ENCODE measurements around the gene SH2B2.

Gene SH2B2

DNA sequence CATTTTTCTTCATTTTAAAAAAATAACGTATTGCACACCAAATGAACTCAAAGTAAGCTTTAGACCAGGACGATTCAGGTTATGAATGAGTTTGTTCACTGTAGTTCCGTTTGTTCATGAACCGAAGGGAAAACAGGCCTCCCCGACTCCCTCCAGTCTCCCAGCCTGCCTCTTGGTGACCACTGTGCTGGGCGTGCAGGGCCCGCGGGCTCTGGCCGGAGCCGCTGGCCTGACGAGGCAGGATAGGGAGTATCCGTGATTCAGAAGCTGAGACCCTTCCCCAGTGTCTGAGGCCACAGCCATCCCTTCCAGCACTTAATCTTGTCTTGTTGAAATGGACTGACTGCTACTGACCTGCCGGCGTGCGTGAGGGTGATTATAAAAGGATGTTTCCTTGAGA, 30.8 kb upstream of the SH2B2 start:
- H3K9ac ChIP-seq (ENCODE audit: insufficient read length, low read depth): no peak overlapping the region
- H3K27me3 ChIP-seq (ENCODE audit: insufficient read depth, insufficient read length): no peaks in the 10 kb centered on the region
- H3K36me3 ChIP-seq (ENCODE audit: insufficient read depth, insufficient read length, low read length): no peaks in the 10 kb centered on the region
- H3K4me3 ChIP-seq (ENCODE audit: insufficient read length, low read depth): no peak overlapping the region
- H3K9me3 ChIP-seq (ENCODE audit: insufficient read depth, low read length): no peaks in the 10 kb centered on the region
- DNase-seq (ENCODE audit: low read depth, low spot score): no peak
- TF ChIP-seq ZNF274 (IDR thresholded peaks at IDR 0.05; ENCODE audit: low read depth, low read length) (no peak), SUZ12 (IDR thresholded peaks at IDR 0.05; ENCODE audit: extremely low read depth, insufficient read depth, insufficient read length) (no peak)
- H3K4me1 ChIP-seq (ENCODE audit: insufficient read depth, insufficient read length): peaks cover 7% of the 10 kb centered on the region

DNA sequence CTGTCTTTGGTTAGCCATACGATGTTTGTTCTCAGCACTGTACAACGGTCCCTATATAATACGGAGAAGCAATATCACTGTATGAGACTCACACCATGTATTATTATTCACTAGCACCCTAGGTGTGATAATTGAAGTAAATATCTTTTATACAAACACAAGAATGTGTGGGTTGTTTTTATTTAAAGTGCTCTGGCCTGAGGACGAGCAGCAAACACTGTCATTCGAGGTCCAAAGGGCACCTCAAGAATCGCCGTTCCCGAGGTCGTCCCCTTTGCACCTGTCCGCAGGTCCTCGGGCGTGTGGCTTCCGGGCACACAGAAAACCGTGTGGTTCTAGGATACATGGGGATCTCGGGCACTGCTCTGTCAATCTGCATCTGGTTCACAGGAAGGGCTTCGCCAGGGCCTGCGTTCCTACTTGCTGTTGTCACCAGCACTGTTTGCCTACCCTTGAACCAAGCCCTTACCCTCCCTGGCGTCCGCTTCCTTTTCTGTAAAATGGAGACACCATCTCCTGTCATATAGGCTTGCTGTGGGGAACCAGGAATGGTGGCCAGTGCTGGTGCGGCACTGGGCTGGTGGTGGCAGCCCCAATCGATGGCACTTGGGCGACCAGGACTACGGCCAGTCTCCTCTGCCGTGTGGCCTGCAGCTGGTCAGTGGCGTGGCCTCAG, 28.5 kb upstream of the SH2B2 start:
- Histone ChIP-seq H3K9me3 (ENCODE audit: insufficient read depth, low read length) (no peaks in the 10 kb centered on the region), H3K4me1 (ENCODE audit: insufficient read depth, insufficient read length) (peaks cover 7% of the 10 kb centered on the region), H3K36me3 (ENCODE audit: insufficient read depth, insufficient read length, low read length) (no peaks in the 10 kb centered on the region), H3K9ac (ENCODE audit: insufficient read length, low read depth) (no peak overlapping the region), H3K4me3 (ENCODE audit: insufficient read length, low read depth) (no peak overlapping the region), H3K27me3 (ENCODE audit: insufficient read depth, insufficient read length) (no peaks in the 10 kb centered on the region)
- DNase-seq (ENCODE audit: low read depth, low spot score): no peak
- no peak for TF ChIP-seq YY1 (IDR thresholded peaks at IDR 0.05; ENCODE audit: insufficient read depth, insufficient read length)
- no peak for TF ChIP-seq SUZ12 (IDR thresholded peaks at IDR 0.05; ENCODE audit: extremely low read depth, insufficient read depth, insufficient read length)
- no peak for TF ChIP-seq ZNF274 (IDR thresholded peaks at IDR 0.05; ENCODE audit: low read depth, low read length)

GRCh38 chr7:102258749-102259107, 27.9 kb upstream of the SH2B2 start:
- H3K9me3 ChIP-seq (ENCODE audit: insufficient read depth, low read length): no peaks in the 10 kb centered on the region
- no peak for DNase-seq (ENCODE audit: low read depth, low spot score)
- TF ChIP-seq YY1 (IDR thresholded peaks at IDR 0.05; ENCODE audit: insufficient read depth, insufficient read length) (no peak), SUZ12 (IDR thresholded peaks at IDR 0.05; ENCODE audit: extremely low read depth, insufficient read depth, insufficient read length) (no peak), ZNF274 (IDR thresholded peaks at IDR 0.05; ENCODE audit: low read depth, low read length) (no peak)
- peaks cover 7% of the 10 kb centered on the region for H3K4me1 ChIP-seq (ENCODE audit: insufficient read depth, insufficient read length)
- no peaks in the 10 kb centered on the region for H3K36me3 ChIP-seq (ENCODE audit: insufficient read depth, insufficient read length, low read length)
- H3K27me3 ChIP-seq (ENCODE audit: insufficient read depth, insufficient read length): no peaks in the 10 kb centered on the region
- H3K9ac ChIP-seq (ENCODE audit: insufficient read length, low read depth): no peak overlapping the region
- H3K4me3 ChIP-seq (ENCODE audit: insufficient read length, low read depth): no peak overlapping the region

- TF ChIP-seq ZNF274 (IDR thresholded peaks at IDR 0.05; ENCODE audit: low read depth, low read length) (no peak), YY1 (IDR thresholded peaks at IDR 0.05; ENCODE audit: insufficient read depth, insufficient read length) (no peak), SUZ12 (IDR thresholded peaks at IDR 0.05; ENCODE audit: extremely low read depth, insufficient read depth, insufficient read length) (no peak)
- DNase-seq (ENCODE audit: low read depth, low spot score): no peak
- Histone ChIP-seq H3K4me1 (ENCODE audit: insufficient read depth, insufficient read length) (peaks cover 12% of the 10 kb centered on the region), H3K36me3 (ENCODE audit: insufficient read depth, insufficient read length, low read length) (no peaks in the 10 kb centered on the region), H3K9ac (ENCODE audit: insufficient read length, low read depth) (no peak overlapping the region), H3K4me3 (ENCODE audit: insufficient read length, low read depth) (no peak overlapping the region), H3K27me3 (ENCODE audit: insufficient read depth, insufficient read length) (no peaks in the 10 kb centered on the region), H3K9me3 (ENCODE audit: insufficient read depth, low read length) (no peaks in the 10 kb centered on the region)
Measured at GRCh38 chr7:102260856-102261255, 25.8 kb upstream of the SH2B2 start.

DNA sequence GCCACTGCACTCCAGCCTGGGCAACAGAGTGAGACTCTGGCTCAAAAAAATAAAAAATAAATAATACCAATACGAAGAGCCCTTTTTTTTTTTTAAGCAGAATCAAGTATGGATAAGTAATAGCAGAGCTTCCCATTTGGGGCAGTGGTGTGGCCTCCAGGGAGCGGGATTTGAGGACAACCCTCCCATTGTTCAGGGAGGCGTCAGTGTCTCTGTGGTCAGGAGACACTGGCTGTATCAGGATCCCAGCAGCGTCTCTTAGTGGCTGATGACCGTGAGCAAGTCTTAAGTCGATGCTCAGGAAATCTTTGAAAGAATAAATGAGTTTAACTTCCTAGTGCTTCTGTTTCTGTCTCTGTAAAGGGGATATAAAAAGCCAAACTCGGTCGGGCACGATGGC, 25.2 kb upstream of the SH2B2 start:
- Histone ChIP-seq H3K36me3 (ENCODE audit: insufficient read depth, insufficient read length, low read length) (no peaks in the 10 kb centered on the region), H3K9me3 (ENCODE audit: insufficient read depth, low read length) (no peaks in the 10 kb centered on the region), H3K9ac (ENCODE audit: insufficient read length, low read depth) (no peak overlapping the region), H3K4me3 (ENCODE audit: insufficient read length, low read depth) (no peak overlapping the region), H3K4me1 (ENCODE audit: insufficient read depth, insufficient read length) (peaks cover 12% of the 10 kb centered on the region), H3K27me3 (ENCODE audit: insufficient read depth, insufficient read length) (no peaks in the 10 kb centered on the region)
- no peak for TF ChIP-seq YY1 (IDR thresholded peaks at IDR 0.05; ENCODE audit: insufficient read depth, insufficient read length)
- TF ChIP-seq SUZ12 (IDR thresholded peaks at IDR 0.05; ENCODE audit: extremely low read depth, insufficient read depth, insufficient read length): no peak
- no peak for TF ChIP-seq ZNF274 (IDR thresholded peaks at IDR 0.05; ENCODE audit: low read depth, low read length)
- DNase-seq (ENCODE audit: low read depth, low spot score): no peak

- Histone ChIP-seq H3K36me3 (ENCODE audit: insufficient read depth, insufficient read length, low read length) (no peaks in the 10 kb centered on the region), H3K4me1 (ENCODE audit: insufficient read depth, insufficient read length) (peaks cover 12% of the 10 kb centered on the region), H3K9me3 (ENCODE audit: insufficient read depth, low read length) (no peaks in the 10 kb centered on the region), H3K4me3 (ENCODE audit: insufficient read length, low read depth) (no peak overlapping the region), H3K27me3 (ENCODE audit: insufficient read depth, insufficient read length) (no peaks in the 10 kb centered on the region), H3K9ac (ENCODE audit: insufficient read length, low read depth) (no peak overlapping the region)
- no peak for DNase-seq (ENCODE audit: low read depth, low spot score)
- no peak for TF ChIP-seq YY1 (IDR thresholded peaks at IDR 0.05; ENCODE audit: insufficient read depth, insufficient read length)
- TF ChIP-seq ZNF274 (IDR thresholded peaks at IDR 0.05; ENCODE audit: low read depth, low read length): no peak
- TF ChIP-seq SUZ12 (IDR thresholded peaks at IDR 0.05; ENCODE audit: extremely low read depth, insufficient read depth, insufficient read length): no peak
Measured at GRCh38 chr7:102262546-102262945, 24.1 kb upstream of the SH2B2 start.

DNA sequence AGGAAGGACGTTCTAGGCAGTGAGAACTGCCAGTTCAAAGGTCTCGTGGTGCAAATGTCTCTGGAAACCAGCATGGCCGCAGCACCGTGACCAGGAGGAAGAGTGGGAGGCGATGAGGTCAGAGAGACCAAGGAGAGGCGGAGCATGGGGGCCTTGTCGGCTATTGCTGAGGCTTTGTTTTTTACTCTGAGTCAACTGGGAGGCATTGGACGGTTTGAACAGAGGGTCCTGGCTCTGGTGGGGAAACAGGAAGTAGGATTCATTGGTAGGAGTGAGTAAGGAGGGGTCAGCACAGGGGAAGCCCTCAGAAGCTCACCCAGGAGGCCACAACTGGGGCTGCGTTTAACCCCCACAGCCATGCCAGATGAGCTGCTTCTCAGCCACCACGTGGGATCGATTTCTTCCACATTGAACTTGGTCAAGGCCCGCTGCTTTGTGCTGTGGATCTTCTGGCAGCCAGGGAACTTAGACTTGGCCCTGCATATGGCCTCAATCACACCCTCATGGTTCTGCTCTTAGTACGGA, 22.2 kb upstream of the SH2B2 start:
- no peak for TF ChIP-seq SUZ12 (IDR thresholded peaks at IDR 0.05; ENCODE audit: extremely low read depth, insufficient read depth, insufficient read length)
- no peak for TF ChIP-seq ZNF274 (IDR thresholded peaks at IDR 0.05; ENCODE audit: low read depth, low read length)
- no peak for TF ChIP-seq YY1 (IDR thresholded peaks at IDR 0.05; ENCODE audit: insufficient read depth, insufficient read length)
- Histone ChIP-seq H3K36me3 (ENCODE audit: insufficient read depth, insufficient read length, low read length) (no peaks in the 10 kb centered on the region), H3K4me3 (ENCODE audit: insufficient read length, low read depth) (no peak overlapping the region), H3K4me1 (ENCODE audit: insufficient read depth, insufficient read length) (peaks cover 9% of the 10 kb centered on the region), H3K27me3 (ENCODE audit: insufficient read depth, insufficient read length) (no peaks in the 10 kb centered on the region), H3K9ac (ENCODE audit: insufficient read length, low read depth) (peak overlapping the region; percentile 36), H3K9me3 (ENCODE audit: insufficient read depth, low read length) (no peaks in the 10 kb centered on the region)
- no peak for DNase-seq (ENCODE audit: low read depth, low spot score)

Data from NT2/D1 (cell line).